GM12892 (cell line): ENCODE results near the gene RPTOR.

Experiments
- POLR2A ChIP-seq: IDR thresholded peaks from 2 replicates; pipeline ENCODE4 v1.6.1; 2011; ENCODE audit warnings: low read depth, low read length, control low read depth
- POLR2AphosphoS5 ChIP-seq: IDR thresholded peaks from 2 replicates; pipeline ENCODE4 v1.6.1; 2011; ENCODE audit warnings: low read depth, low read length, control low read depth
- TAF1 ChIP-seq: IDR thresholded peaks from 2 replicates; pipeline ENCODE4 v1.6.1; 2011; ENCODE audit warnings: low read depth, mild to moderate bottlenecking, control low read depth, low read length, borderline replicate concordance

DNA sequence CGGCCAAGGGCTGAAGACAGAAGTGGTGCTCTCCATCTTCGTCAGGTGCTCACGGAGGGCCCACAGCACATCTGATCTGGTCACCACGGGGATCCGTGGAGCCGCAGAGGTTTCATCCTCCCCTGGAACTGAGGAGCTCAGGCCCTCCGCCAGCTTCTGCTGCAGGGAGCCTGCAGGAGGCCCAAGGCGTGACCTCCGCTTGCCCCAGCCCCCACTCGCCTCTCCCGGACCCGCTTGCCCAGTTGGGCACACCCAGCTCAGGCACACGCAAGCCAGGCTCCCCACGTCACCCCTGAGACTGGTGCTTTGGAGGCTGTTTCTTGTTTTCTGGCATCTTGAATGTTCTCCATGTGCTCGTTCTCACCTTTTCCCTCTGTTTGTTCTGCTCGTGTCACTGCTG is 407.7 kb downstream of the RPTOR start:
- TF ChIP-seq TAF1 (no peak), POLR2A (no peak), POLR2AphosphoS5 (no peak)
